CD4-positive, alpha-beta T cell treated with Interleukin-6 at 100 ng/mL for 8 hours (primary cell): Measurements from ENCODE around the gene HLA-DRB1.
"Not testable (repeated sequence)": the region's sequence is repeated elsewhere in the genome, so short reads cannot be mapped to it uniquely, and the experiment has no call there.

Experiments used
- DNase-seq: peaks from one replicate; pipeline ENCODE4 v3.0.0-alpha.2; 2020; ENCODE audit warnings: mixed read lengths, low spot score

The HLA-DRB1 gene

DNA sequence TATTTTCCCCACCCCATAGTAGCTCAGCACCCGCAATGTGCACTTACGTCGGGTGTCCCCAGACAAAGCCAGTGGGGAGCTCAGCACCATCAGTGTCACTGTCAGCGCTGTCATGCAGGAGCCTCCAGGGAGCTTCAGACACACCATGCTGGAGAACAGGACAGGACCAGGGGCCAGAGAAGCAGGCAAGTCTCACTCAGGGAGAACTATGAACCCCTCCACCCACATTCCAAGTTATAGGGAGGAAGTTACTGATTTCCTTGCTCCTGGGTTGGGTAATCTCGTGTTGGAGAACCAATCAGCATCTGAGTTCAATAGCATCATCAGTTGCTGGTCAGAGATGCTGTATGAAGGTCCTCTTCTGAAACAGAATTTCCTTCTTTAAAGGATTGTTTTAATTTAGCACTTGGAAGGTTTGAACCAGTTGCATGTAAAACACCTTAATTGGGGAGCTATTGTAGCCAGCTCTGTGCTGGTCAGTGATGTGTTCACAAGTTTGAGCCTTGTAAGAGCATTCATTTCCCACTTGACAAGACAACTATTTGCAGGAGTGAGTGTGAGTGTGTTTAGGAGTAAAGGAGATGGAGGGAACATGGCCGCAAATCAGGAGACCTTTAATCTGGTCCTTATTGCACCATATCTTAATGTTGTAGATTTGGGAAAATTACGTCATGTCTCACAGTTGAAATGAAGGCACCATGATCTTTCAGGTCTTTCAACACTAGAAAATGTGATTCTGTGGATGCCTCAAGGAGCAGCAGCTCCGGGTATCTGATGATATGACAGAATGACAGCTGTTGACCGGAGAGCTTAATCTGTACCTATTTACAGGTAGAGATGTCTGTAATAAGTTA is at the start of gene HLA-DRB1:
TSS of gene HLA-DRB1 (minus strand) at position 253 of the 854 bp plus-strand sequence. CDS start at position 147, 106 bp downstream.
- peak; percentile 14 for DNase-seq

DNA sequence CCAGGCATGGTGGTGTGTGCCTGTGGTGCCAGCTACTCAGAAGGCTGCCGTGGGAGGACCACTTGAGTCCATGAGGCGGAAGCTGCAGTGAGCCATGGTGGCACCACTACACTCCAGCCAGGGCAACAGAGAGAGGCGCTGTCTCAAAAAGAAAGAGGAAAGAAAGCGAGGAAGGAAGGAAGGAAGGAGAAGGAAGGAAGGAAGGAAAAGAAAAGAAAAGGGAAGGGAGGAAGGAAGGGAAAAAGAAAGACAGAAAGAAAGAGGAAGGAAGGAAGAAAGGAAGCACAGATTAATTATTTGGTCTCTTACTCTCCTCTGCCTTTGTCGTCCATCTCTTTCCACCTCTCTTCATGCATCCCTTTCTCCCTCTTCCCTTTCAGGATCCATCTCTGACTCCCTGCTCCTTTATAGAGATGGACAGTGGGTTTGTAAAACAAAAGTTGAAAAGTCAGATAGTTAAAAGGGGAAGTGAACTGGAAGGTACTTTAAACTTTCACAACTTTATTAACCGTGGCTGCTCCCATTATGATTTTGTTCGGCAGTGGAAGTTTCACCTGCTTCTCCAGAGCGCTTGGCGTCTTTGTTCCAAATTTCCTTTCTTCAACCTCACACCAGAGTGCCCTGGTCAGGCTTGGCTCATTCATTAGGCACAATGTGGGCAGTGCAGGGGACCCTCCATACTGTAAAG is 49.0 kb upstream of the HLA-DRB1 start:
- DNase-seq: no peak

DNA sequence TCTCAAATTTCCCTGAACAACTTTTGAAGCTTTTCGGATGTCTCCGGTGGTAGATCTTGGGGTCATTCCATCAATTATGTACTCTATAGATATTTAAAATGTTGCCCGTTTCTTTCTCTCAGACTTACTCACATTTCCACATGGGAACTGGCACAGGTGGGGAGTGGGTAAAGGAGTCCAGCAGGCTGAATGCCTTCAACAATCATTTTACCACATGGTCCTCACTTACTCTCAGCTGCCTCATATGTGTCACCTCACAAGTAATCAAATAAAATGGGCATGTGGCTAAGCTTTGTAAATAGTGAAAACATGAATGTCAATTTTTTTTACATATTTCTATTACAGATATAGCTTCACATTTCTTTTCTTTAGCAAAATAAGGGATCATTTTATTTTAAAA is 48.2 kb upstream of the HLA-DRB1 start:
- DNase-seq: no peak

DNA sequence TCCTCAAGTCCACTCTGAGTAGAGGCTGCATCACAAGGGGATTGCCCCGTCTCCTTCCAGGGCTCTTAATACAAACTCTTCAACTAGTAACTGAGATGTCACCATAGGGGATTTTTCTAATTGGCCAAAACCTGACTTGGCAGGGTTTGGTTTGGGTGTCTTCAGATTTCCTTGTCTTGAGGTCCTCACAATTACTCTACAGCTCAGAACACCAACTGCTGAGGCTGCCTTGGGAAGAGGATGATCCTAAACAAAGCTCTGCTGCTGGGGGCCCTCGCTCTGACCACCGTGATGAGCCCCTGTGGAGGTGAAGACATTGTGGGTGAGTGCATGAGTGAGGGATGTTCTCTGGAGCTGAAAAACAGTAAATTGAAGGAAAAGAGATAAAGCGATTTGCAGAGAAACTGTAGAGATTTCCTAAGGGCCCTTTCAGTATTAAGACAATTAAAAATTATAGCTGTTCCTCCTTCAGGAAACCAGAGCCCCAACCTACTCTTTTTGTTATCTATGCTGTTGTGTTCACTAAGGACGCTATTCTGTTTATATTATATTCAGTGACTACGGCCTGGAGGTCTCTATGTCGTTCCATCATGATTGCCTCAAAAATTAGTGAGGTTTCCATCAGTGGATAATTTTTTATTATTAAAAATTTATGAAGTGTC is 47.7 kb upstream of the HLA-DRB1 start, which contains the start of gene HLA-DQA1:
TSS of gene HLA-DQA1 (plus strand) at position 188 of the 662 bp plus-strand sequence. CDS start at position 241, 53 bp downstream.
- no peak for DNase-seq

DNA sequence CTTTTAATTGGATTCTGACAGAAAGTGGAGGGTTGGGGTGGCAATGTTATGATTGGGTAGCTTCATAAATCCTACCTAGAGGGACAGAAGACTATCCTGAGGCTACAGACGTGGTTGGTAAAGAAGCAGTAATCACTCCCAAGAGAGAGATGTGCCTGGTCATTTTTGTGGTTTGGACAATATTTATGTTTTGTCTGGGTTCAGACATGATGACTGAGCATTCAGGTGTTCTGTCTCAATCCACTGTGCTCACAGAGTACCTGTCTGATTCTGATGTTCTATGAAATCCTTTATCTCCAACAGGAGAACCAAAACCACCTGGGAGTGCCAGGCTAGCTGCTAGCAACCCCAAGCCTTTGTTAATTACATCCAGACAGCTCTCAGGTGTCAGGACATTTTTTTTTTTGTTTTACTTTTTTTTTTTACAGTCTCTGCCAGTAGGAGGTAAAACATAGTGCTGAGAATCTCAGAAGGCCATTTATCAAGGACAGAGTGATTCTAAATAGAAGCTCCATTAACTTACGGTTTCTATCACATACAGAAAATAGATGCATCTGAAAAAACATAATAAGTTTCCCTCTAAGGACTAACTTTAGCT is 46.0 kb upstream of the HLA-DRB1 start:
- no peak for DNase-seq

DNA sequence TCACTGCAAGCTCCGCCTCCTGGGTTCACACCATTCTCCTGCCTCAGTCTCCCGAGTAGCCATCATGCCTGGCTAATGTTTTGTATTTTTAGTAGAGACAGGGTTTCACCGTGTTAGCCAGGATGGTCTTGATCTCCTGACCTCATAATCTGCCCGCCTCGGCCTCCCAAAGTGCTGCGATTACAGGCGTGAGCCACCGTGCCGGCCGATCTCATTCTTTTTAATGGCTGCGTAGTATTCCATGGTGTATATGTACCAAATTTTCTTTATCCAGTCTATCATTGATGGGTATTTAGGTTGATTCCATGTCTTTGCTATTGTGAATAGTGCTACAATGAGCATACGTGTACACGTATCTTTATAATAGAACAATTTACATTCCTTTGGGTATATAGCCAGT is 40.1 kb upstream of the HLA-DRB1 start:
- not testable (repeated sequence) for DNase-seq

DNA sequence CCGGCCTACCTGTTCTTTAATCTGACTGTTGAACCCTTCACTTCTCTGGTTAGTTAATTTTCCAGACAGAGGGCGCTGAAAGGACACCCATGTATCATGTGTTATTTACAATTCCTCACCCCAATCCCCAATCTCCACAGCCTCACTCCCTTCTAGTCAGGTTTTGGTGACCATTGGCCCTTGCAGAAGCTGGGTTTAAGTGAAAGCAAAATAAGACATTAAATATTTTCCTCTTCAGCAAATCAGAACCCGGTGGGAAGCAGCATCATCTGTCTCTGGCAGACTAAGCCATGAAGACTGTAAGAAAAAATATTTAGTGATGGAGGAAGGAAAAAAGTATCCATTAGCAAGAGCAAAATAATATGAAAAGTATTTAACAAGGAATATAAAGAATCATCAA is 38.2 kb upstream of the HLA-DRB1 start:
- DNase-seq: peak; percentile 20

DNA sequence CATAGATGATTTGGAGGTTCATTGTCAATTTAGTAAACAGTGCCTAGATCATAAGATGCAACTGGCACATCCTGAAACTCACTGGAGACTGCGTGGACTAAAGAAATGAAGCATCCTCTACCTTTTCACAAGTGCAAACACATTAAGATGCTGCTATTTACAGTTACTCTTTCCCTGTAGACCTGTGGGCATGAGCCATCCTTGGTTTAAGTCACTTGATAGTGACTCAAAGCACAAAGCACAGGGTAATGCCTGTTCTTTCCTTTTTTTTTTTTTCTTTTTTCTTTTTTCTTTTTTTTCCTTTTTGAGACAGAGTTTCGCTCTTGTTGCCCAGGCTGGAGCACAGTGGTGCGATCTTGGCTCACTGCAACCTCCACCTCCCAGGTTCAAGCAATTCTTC is 37.6 kb upstream of the HLA-DRB1 start:
- no peak for DNase-seq

DNA sequence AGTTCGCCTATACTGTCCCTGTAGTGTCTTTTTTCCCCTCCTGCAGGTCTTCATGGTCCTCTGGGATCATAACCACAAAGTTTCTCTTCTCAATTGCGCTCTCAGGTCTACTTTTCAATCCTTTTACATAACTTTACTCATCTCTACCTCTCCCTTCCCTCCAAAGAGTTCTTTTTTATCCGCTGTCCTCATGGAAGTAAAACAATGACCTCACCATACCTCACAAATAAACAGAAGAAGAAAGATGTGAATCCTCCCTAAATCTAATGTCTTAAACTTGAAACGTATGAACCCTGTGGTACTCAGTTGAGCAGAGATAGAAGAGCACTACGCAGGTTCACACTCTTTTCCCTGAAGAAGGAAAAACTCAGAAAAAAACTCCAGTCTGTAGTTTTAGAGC is 35.5 kb upstream of the HLA-DRB1 start:
- no peak for DNase-seq

DNA sequence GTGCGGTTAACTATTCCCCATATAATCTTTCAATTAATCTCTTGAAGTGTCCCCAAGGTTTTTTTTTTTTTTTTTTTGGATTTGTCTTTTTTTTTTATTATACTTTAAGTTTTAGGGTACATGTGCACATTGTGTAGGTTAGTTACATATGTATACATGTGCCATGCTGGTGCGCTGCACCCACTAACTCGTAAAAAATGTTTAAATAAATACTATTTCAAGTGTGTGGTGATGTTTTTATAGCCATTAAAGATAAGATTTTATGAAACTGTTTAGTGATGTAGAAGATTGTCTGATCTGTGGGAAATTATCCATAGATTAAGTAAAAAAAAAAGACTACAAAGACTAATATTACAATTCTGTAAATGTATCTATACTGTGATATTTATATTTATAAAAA is 34.9 kb upstream of the HLA-DRB1 start:
- DNase-seq: no peak

DNA sequence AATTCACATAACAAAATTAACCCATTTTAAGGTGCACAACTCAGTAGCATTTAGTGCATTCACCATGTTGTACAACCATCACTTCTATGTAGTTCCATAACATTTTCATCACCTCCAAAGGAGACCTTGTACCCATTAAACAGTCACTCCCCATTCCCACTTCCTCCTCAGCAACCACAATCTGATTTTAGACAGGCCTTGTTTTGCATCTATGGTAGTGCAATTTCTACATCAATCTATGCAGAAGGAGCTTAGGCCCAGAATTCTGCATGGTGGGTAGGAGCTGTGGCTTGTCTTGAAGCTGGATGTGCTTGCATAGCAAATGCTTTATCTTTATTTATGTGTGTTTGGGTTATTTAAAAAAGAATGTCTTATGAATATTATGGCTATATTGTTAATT is 34.0 kb upstream of the HLA-DRB1 start:
- peak; percentile 29 for DNase-seq

DNA sequence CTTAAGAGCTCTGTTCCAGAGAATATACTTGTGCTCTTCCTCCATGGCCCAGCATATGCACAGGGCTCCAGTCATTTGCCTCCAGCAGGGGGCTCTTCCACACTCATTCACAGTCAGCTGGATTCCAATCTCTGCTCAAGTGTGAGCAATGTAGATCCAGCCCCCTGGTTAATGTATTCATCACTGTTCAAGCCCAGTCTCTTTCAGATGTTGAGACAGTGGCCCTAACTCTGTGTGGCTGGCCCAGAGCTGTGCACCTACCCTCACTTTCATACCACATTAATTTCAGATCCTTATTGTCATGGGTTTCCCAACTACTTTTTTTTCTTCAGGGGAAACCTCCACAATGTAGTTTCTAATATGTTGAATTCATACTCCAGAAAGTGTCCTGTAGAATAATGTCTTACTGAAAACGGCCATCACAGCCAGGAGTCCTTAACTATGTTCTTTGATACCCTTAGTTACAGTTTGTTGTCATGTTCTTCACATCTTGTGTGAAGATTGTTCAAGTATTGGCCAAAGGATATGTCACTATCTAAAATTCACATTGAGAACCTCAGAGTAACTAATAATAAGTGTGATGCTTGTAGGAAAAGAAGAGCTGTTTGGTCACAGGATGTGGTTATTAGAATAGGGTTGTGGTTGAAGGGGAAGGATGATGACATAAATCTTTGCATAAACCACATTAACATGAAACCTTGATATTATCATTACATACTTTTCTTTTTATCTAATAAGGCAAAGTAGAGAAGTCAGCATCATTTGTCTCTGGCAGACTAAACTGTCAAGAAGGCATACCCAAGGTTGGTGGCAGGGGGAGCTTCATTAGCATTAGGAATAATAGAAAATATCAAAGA is 33.1 kb upstream of the HLA-DRB1 start:
- peak; percentile 73 for DNase-seq

DNA sequence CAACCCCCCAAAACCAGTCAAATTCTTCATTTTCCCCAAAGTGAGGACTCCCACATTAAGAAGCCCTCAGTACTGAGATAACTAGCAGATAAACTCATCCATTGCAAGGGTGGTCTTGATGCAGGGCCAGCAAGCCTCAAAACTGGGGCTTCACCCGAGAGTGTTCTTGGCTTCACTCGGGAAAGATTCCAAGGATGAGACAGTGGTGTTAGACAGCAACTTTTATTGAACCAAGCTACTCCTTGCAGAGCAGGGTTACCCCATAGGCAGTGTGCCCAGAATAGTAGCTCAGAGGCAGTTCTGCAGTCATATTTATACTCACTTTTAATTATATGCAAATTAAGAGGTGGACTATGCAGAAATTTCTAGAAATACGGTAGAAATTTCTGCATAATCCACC is 31.7 kb upstream of the HLA-DRB1 start:
- DNase-seq: no peak

DNA sequence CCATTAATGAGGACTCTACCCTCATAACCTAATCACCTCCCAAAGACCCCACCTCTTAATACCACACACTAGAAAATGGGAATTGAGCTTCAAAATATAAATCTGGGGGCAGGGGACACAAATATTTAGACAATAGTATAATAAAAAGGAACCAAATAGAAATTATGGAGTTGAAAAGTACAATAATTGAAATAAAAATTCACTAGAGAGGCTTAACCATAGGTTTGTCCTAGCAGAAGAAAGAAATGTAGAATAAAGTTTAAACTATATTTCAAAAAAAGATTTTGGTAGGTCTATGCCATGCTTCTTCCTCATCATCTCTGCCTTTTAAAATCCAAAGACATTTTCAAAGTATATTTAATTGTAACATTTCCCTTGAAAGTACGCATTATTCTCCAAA is 28.1 kb upstream of the HLA-DRB1 start:
- DNase-seq: no peak

DNA sequence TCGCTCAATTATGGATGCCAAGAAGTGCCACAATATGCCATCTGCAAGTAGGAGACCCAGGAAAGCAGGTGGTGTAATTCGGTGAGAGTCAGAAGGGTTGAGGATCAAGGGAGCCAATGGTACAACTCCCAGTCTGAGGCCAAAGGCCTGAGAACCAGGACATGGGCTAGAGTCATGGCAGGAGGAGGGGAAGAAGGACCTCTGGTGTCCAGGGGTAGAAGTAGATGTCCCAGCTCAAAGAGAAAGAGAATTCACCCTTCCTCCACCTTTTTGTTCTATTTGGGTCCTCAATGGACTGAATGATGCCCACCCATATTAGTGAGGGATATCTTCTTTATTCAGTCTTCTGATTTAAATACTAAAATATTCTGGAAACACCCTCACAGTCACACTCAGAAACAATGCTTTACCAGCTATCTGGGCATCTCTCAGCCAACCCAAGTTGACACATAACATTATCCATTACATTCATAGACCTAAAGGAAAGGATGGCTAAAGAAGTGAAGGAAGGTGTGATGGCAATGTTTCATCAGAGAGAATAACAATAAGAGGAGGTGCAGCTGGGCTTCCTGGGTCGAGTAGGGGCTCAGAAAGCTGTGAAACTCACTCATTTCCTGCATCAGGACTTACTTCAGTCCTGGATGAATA is 26.4 kb upstream of the HLA-DRB1 start:
- DNase-seq: no peak

DNA sequence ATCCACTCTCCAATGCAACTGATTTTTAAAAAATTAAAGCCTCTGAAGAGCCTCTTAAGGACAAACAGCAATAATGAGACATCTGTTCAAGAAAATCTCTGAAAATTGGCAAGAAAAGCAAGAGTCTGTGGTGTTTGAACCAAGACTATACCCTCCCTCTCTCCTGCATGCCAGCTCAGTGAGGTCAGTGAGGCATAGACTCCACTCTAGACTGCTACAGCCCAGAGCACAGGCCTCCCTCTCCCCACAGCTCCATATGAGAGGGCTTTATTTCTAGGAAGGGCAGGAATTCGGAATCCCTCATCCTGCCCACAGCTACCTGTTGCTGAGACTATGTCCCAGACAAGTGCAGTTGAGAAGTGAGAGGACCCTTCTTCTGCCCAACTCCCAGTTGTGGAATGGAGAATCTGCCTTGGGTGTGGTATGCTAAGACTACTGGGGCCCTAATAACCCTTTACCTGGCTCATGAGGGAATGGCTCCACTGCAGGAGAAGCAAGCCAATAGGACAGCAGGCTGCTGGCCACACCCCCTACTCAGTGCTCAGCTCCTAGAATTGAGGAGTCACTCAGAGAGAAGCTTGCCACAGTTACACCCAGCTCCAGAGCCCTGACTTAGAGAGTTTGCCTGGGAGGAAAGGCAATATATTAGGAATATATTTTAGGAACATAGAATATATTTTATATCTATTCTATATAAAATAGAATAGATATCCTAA is 24.9 kb upstream of the HLA-DRB1 start:
- DNase-seq: no peak

DNA sequence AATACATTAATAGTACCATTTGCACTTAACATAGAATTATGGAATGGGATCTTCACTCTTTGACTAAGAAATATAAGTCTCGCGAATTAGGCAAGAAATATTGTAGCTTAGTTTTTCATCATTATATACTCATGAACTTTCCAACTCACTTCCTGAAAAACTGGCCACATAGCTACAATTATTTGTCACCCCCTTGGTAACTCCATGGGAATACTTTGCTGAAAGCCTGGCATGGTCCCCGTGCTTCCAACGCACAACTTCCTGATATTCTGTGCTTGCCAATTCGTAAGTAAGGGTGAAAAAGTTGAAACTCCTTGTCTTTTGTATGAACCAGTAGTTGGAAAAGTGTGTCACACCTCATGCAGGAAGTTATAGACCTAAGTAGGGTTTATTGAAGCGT is 23.8 kb upstream of the HLA-DRB1 start:
- no peak for DNase-seq

DNA sequence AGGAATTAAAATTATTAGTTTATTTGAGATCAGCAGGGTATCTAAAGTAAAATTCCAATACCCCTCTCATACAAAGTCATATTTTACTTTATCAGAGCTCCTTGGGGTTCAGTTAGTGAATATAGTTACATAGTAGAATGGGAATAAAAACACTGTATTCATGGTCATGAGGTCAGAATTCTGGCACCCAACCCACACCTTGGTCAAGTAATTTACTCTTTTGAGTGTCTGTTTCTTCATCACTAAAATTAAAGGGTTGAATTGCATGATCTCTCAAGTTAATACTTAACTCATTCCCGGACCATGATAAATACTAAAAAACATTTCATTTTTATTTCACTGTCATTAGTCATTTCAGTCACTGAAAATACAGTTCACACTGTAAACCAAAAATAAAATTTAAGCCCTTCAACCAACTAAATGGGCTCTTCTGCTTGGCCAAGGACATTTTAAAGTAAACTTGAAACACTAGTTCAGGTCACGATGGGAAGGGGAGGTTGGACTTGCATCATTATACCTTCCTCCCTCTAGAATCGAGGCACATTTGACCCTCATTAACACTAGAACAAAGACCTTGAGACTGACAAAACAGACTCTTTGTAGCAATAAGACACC is 21.1 kb upstream of the HLA-DRB1 start:
- DNase-seq: no peak

DNA sequence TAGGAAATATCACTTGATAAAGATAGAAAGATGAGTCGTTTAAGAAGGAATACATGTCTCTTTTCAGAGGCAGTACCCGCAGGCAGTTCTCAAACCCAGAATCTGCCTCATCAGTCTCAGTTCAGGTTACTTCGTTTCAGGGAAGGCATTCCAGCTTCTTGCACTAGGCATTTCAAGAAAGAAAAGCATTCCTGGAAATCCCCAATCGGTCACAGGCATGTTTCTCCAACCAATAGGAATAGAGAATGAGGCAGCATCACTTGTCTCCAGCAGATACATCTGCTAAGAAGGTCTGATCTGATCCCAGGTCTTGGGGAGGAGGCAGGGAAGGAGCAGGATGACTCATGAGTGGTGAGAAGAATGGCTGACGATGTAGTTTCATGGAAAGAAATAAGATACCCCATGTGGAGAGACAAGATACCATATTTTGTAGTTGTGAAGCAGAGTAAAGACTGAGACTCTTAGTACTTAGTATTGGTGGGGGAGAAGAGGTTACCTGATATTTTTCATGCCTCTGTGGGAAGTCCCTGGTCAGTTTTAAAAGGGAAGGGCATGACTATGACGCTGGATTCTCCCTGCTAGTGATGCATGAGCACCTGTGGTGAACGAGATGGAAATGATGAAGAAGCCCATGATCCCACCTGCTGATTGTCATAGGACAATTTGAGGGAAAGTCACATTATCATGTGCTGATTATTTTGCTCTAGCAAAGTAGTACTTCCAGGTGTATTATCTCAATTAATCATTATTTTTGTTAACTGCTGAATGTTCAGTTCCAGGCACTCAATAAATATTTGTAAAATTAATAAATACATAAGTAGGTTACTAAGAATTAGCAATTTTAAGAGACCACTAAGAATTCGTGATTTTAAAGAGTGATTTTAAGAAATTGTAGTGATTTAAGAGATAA is 20.3 kb upstream of the HLA-DRB1 start:
- peak; percentile 87 for DNase-seq
